Measurements from ENCODE around the gene IGIP.

- TF ChIP-seq TAF1 (conservative IDR thresholded peaks at IDR 0.05) (no peak), CTCF (IDR thresholded peaks at IDR 0.05; ENCODE audit: low read depth, low read length, missing input control) (no peak), MAX (IDR thresholded peaks at IDR 0.05) (no peak), REST (IDR thresholded peaks at IDR 0.05) (no peak), EGR1 (IDR thresholded peaks at IDR 0.05; ENCODE audit: low read depth in 2 of 2) (no peak), JUND (IDR thresholded peaks at IDR 0.05) (no peak), ATF3 (IDR thresholded peaks at IDR 0.05) (no peak)
Observed at GRCh38 chr5:140147460-140147859, 21.7 kb downstream of the IGIP start.

Measured in liver (tissue), 3 donors.